Raji (cell line): ENCODE data around the gene ETV3L.

Experiments used
- POLR2A ChIP-seq: IDR thresholded peaks from 2 replicates; pipeline ENCODE4 v1.6.1; 2011; ENCODE audit warnings: low read depth, low read length, control low read depth; ENCODE audit not compliant: insufficient read depth

ETV3L gene

DNA sequence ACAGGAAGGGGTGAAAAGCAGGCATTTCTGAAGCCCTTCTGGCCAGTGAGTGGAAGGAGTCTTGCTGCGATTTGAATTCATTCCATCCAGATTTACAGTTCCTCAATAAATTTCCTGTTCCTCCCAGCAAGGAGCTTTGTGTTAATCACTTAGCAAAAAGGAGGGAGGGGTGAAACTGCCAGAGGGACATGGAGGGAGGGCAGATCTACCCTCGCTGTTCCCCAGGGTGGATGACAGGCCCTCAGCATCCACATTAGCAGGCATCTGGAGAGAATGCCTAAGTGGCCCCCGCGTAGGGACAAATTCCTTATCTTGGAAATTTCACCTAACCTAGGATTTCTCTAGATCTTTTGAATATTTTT lies 37.4 kb upstream of the ETV3L start:
- TF ChIP-seq POLR2A = no peak

DNA sequence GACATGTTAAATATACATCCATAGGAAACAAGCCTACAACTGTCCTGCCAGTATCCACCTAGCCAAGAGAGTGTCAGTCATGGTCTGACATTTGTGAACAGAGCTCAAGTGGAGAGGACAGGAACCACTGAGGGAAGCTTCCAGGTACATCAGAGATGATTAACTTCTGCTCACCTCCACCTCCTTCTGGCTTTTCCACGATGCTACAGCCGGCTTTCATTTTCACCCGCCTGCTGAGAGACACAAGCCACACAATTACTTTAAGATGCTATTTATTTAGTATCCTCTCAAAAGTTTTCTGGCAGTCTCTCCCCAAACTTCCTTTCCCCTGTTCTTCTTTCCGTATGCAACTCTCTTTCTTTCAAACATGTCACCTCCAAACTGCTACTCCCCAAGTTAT lies 36.5 kb upstream of the ETV3L start:
- no peak for TF ChIP-seq POLR2A

DNA sequence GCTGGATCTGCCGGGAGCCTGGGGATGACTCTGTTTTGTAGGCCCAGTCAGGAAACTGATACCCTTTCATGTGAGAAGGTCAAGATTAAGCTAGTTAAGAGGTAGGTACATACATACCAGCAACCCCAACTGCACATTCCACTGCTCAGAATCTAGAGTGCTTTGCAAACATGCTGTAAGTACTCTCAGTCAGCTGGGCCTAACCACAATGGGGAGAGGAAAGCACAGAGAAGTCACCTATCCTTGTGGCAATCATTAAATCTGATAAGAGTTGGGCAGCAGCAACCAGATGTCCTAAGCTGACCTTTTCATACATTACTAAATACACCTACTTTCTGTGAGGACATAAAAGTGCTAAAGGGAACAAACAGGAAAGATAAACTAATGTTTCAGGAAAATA lies 36.0 kb upstream of the ETV3L start:
- TF ChIP-seq POLR2A = no peak

DNA sequence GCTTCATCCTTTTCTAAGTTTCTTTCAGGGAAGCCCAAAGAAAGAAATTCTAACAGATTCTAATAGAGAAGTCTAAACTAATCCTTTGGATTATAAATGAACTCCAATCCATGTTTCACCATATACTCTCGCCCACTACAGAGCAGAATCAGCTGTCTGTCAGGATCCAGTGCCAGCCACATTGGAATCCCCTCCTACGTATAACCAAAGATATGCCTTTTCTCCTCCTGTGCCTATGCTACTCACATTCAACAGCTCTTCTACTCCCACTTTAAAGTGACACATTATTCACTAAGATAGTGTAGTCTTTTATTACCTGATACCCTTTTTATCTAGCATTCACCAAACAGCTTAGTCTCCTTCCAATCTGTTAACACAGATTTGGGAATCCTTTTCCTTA lies 35.5 kb upstream of the ETV3L start:
- TF ChIP-seq POLR2A = no peak

DNA sequence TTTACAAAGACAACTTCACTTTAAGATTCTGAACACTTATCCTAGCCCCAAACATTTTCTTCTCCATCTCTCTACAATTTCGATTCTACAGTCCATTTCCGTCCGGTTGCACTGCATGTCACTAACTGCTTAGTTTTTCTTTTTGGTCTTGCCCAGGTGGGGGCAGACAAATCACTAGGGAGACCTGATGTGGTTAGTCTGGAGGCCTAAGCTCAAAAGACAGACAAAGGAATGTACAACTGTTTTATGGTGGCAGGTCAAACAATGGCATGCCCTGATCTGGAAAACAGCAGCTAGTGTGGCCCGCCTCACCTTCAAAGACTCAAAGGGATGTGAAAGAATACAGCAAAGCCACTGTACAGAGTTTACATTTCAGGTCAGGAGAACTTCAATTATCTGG lies 34.8 kb upstream of the ETV3L start:
- TF ChIP-seq POLR2A = no peak

DNA sequence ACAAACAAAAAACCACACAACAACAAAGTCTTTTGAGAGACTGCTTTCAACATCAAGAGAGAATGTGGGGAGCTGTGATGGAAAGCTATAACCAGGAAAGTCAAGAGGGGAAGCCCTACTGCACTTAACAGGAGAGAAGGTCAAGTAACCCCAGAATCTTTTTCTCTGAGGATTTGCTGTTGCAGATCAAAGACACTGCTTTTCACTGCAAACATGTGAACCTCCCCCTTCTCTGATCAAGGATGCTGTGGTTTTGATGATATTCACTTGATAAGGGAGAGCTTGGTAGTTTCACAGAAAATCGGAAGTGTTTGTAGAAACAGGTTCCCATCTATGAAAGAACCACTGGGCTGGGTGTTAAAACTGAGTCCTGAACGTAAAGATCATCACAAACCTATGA lies 33.8 kb upstream of the ETV3L start:
- no peak for TF ChIP-seq POLR2A

DNA sequence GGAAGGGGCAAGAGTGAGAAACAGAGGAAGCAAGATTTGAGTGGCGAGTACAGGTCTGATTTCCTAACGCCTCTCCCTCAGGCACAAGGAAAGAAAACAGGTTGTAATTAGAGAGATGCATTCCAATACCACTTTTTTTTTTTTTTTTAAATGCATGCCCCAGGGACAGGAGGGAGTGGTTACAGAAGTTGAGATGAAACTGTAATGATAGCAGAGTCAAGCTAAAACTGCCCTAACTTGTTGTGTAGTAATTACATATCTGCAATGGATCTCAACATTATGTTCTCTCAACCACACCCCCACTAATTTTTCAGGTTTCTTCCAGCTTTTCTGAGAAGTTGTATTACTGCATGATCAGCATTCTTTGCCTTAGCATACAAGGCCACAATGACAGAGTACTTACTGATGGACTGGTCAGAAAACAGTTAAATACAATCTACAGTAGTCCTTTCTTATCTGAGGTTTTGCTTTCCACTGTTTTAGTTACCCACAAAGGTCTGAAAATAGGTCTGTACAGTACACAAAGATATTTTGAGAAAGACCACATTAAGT lies 33.1 kb upstream of the ETV3L start:
- no peak for TF ChIP-seq POLR2A

DNA sequence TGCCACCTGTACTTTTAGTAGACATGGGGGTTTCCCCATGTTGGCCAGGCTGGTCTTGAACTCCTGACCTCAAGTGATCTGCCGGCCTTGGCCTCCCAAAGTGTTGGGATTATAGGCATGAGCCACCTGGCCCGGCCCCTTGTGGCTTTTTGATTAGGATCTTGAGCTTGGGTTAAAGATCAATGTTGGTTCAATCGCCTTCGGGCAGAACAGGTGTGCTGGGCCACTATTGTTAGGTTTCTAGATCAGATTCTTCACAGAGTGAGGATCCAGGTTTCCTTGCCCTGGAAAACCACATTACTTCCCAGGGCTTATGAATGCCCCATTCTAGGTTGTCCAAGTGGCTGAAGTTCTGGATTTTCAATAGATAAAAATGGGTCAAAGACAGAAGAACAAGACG lies 32.5 kb upstream of the ETV3L start:
- no peak for TF ChIP-seq POLR2A

DNA sequence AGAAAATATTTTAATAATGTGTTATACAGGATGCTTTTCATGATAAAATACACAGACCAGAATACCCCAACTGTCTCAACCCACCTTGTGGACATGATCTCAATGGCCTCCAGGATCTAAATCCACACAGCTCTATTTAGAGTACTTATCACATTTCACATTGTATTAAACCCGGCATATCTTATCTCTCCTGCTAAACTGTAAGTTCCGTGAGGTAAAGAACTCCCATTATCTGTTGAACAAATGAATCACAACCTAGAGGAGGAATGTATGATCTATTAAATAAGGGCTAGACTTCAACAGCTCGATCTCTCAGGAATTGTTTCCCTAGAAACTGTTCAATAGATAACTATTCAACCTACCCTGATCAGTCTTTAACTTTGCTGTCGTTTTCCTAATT lies 31.7 kb upstream of the ETV3L start:
- TF ChIP-seq POLR2A = no peak

DNA sequence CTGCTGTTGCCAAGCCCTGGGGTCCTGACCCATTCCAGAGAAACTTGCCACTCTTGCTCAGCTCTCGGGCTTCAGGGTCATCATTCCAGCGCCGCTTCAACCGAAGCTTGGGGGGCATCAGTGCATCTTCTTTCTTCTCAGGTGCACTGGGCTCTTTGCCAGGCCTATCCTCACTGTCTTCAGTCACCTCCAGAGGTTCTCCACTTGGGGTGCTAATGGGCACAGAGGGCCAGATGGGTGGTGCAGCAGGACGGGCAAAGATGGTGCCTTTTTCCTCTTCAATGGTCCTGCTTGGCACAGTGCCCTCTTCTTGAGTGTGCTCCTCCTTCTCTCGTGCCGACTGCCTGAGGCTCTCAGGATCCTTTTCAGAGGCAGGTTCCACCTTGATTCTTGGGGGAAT lies 25.2 kb upstream of the ETV3L start:
- no peak for TF ChIP-seq POLR2A

DNA sequence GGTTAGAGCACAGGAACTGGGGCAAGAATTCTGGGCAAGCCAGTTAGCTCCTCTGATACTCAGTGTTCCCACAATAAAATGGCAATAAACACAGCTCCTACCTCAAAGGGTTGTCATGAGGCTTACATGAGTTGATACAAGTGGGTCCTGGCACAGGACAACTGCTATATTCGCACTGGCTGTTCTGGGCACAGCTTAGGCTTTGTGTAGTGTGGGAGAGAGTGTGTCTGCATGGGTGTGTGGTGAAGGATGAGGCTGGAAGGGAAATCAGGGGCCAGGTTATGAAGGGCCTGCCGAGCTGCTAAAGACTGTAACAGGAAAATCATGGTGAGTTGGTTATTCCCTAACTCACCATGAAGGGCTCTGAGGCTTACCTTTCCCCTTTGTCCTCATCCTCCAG lies 19.8 kb upstream of the ETV3L start:
- no peak for TF ChIP-seq POLR2A

DNA sequence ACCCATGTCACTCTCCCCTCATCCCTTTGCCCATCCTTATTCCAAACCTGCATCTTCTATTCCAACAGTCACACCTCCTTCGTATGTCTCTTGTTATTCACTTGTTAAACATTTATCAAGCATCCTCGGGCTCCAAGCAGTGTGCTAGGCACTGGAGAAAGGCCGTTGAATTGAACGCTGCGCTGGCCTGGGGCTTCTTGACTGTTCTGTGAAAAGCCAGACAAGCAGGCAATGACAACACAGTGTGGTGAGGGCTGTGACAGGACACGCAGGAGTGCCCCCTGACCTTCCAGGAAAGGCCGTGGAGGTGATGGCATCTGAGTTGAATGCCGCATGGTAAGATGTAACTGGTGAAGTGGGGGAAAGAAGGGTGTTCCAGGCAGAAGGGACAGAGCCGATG lies 19.4 kb upstream of the ETV3L start:
- TF ChIP-seq POLR2A = no peak

DNA sequence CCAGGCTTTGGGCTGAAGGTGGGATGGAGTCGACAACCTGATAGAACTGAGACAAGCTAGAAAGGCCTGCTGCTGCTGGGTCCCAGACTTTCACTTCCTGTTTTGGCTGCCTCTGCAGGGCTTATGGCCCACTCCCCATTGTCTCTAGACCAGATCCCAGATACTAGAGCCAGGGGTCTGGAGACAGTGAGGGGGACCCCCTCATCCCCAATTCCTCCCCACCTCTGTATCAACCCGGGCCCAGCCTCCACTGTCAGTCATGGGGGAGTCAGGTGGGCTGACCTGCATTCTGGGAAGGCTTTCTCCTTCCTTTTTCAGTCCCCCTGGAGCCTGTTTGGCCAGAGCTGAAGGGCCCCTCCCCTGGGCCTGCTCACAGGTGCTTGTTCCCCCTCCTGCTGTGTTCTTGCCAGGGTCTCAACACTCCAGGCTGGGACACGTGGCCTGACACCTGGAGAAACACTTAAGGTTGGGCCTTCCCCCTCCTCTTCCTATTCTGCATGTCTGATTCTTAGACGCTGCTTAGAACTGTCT lies 18.0 kb upstream of the ETV3L start:
- TF ChIP-seq POLR2A = no peak

DNA sequence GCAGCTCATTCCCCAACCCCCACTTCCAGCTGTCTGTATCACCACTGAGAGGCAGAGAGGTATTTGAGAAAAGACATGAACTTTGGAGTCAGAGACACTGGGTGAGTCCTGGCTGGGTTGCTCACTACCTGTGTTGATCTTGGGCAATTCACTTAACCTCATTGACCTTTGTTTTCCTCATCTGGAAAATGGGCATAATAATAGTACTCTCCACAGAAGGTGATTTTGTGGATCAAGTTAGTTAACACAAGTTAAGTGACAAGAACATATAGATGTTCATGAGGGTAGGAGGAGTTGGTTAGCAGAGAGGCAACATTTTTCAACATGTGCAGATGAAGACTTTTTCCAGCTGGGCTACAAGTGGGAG lies 17.1 kb upstream of the ETV3L start:
- no peak for TF ChIP-seq POLR2A

DNA sequence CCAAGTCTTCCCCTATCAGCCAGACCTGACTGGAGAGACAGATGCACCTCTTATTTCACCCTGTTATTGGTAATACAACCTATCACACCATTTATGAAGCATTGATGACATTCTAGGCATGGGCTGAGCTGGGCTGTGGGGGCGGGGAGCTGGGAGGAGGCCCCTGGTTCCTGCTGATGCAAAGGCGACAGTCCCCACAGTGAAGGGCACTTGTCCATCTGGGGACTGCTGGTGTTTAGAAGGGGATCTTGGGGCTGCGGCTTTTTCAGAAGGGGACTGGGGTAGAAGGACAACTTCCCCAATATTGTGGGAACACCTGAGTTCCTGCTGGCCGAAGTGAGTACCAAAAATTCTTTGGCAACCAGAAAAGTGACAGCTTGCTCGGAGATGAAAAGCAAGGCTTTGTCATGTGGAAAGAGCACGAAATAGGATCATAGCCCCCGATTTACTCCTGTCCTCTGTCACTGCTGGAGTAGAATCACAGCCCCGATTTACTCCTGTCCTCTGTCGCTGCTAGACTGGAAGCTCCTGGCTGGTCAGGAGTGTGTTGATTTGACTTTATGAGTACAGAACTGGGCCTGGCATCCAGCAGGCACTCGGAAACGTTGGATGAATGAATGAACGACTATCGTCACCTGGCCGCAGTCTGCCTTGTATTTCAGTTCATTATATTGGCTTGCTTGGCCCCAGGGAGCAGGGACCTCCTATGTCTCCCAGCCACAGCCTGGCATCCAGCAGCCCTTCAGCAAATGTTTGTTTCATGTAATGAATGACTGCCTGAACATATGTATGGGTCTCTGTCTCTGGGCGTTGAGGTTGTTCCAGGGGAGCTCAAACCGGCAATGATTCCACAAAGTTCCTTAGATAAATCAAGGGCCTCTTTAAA lies 16.5 kb upstream of the ETV3L start:
- TF ChIP-seq POLR2A = no peak

DNA sequence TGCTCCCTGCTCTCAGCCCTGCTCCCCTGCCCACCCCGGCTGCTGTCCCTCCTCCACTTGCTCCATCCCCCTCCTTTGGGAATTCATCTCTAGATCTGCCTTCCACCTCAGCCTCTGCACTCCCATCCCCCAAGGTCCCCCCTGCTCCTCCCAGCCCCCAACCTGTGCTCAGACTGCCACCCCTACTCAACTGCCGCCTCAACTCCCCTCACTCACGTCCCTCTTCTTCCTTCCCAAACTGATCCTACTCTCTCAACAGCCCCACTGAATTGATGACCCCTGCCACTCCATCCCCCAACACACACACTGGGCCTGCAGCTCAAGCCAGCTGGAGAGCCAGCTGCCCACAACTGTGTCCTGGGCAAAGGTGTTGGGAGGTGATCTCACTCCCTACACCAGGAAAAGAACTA lies 15.8 kb upstream of the ETV3L start:
- no peak for TF ChIP-seq POLR2A
